HG03280 (cell line): Measurements from ENCODE around the gene CALY.
A peak's percentile ranks its signal among the peaks of the same experiment; 100 is the strongest.
"Not testable (repeated sequence)": the region's sequence is repeated elsewhere in the genome, so short reads cannot be mapped to it uniquely, and the experiment has no call there.

Experiments
- ATAC-seq: cut with Tn5 transposase; IDR thresholded peaks from one replicate; pipeline ENCODE4 v1.9.1; 2021; ENCODE audit warnings: mild to moderate bottlenecking, moderate library complexity; ENCODE audit not compliant: unreplicated experiment

CALY gene, protein sequence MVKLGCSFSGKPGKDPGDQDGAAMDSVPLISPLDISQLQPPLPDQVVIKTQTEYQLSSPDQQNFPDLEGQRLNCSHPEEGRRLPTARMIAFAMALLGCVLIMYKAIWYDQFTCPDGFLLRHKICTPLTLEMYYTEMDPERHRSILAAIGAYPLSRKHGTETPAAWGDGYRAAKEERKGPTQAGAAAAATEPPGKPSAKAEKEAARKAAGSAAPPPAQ

GRCh38 chr10:133336577-133337369 lies at the start of gene CALY:
CALY (minus strand) TSS chr10:133336896; CDS start chr10:133328989, 7,907 bp downstream.
- ATAC-seq, result no peak

- ATAC-seq, result no peak
Observed at GRCh38 chr10:133385214-133385613, 48.5 kb upstream of the CALY start.

- no peak for ATAC-seq
Observed at GRCh38 chr10:133384071-133384470, 47.4 kb upstream of the CALY start.

DNA sequence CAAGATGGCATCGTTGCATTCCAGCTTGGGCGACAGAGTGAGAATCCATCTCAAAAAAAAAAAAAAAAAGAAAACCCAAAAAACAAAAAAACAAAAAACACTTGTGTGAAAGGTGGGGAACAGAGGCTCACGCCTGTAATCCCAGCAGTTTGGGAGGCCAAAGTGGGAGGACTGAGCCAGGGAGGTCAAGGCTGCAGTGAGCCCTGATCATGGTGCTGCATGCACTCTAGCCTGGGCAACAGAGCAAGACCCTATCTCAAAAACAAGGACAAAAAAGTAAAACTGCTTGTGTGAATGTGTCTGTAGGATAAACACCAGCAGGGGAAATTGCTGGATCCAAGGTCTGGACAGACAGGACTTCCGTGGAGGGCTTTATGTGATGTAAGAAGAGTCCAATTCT lies 46.9 kb upstream of the CALY start:
- ATAC-seq, result no peak

DNA sequence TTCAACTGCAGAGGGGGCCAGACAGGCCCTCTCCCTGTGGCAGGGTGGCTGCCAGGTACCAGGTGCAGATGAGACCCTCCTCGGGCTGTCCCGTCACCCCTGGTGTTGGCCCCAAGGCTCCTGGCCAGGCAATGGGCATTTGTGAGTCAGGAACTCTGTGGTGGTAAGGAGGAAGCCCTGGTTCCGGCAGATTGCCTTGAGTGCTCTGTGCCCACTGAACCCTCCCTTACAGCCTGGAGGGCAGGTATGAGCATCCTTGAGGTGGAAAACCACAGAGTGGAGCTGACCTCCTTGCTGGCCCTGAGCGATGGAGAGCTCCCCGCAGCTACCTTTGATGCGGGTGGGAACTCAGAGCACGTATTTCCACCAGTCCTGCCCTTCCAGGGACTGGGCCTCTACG lies 44.3 kb upstream of the CALY start:
- no peak for ATAC-seq

- ATAC-seq, result no peak
Observed at GRCh38 chr10:133379801-133380666, 43.3 kb upstream of the CALY start.

- peak; percentile 57 for ATAC-seq
Observed at GRCh38 chr10:133379152-133379800, 42.6 kb upstream of the CALY start, which contains the start of gene PAOX. PAOX (plus strand) TSS chr10:133379262; CDS start chr10:133379317, 55 bp downstream.

GRCh38 chr10:133378251-133379096 lies 41.8 kb upstream of the CALY start:
- peak; percentile 31 for ATAC-seq

GRCh38 chr10:133377818-133378250 lies 41.1 kb upstream of the CALY start:
- ATAC-seq, result no peak

DNA sequence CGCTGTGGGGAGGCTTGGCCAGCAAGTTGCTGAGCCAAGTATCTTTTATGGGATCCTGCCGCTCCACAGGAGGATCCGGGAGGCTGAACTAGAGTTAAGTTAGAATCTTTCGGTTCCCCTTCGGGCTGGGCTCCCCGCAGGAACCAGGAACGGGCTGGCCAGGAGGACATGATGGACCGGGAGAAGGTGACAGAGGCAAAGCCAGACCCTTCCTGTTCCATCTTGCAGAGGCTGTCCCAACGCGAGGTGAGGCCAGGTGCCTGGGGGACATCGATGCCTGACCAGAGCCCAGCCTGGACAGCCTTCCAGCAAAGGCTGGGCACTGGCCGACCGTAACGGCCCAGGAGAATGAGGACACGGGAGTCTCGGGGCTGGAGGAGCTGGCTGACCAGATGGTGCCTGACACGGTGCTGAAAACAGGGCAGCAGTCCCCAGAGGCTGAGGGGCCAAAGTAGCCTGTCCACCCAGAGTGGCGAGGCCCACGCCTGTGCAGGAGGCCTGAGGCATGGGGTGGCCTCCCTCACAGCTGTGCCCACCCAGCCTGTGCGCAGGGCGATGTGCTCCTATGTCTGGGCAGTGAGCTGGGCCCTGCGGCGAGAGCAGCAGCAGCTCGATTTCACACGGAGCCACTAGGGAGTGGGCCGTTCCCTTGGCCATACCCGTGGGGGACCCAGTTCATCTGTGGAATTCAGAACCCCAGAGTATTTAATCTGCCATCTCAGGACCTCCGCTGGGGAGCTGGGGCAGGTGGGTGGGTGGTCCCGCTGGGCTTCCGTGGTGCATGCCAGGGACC lies 40.5 kb upstream of the CALY start:
- no peak for ATAC-seq

DNA sequence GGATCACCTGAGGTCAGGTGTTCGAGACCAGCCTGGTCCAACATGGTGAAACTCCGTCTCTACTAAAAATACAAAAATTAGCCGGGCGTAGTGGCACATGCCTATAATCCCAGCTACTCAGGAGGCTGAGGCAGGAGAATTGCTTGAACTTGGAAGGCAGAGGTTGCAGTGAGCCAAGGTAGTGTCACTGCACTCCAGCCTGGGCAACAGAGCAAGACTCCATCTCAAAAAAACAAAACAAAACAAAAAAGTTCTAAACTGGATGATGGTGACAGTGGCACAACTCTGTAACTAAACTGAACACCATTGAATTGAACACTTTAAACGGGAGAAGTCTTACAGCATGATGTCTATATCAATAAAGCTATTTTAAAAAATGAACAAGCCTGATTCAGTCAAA lies 39.5 kb upstream of the CALY start:
- ATAC-seq, result not testable (repeated sequence)

DNA sequence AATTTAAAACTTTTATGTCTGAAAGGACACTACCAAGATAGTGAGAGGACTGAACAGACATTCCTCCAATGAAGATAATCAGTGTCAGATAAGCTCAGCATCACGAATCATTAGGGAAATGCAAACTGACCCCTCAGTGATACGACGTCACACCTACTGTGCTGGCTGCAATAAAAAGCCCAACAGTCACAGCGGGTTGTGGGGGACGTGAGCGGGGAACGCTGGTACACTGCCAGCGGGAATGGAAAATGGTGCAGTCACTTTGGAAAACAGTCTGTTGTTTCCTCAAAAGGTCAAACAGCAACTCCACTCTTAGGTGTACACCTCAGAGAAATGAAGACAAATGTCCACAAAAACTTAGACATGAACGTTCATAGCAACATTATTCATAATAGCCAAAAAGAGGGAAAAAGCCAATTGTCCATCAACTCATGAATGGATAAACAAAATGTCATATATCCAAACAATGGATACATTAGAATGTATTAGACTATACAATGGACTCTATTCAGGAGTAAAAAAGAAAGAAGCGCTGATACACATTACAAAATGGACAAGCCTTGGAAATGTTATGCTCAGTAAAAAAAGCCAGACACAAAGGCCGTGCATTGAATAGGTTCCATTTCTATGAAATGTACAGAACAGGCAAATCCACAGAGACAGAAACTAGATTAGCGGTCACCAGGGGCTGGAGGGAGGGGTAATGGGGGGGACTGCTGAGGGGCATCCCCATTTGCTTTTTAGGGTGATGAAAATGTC lies 38.8 kb upstream of the CALY start:
- no peak for ATAC-seq

DNA sequence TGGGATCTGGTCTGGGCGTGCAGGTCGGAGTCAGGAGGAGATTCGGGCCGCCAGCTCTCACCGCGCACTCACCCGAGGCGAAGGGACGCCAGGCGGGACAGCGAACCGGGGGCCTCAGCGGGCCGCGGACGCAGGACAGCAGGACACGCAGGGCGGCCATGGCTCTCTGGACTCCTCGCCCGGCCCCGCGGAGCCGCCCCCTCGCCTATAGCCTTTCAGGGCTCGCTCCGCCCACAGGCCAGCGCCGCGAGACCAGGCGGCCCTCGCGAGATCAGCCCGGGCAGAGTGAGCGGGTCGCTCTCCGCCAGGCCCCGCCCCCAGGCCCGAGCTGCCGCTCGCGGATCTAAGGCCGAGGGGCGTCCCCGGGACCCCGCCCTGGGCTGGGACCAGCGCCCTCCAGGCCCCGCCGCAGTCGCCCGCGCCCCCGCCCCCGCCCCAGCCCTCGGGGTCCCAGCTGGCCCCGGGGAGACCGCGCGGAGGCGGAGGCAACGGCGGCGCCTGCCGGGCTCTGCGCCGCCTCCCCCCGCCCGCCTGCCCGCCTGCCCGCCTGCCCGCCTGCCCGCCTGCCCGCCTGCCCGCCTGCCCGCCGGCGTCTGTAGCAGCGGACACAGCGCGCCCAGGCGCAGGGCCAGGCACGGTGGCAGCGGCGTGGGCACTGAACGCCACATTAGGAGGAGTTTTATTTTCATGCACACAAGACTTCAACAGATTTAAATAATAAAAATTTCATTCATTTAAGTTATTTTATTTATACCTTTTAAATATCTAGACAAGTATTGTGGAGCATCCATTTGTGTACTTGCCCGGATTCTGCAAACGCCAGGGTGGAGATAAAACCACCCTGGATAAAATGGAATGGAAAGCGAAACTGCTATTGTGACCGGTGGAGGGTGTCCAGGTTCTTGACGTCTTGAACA lies 36.7 kb upstream of the CALY start, which contains the start of gene ECHS1:
Gene ECHS1, minus strand, starts transcription at position 181 of the 917 bp plus-strand sequence. Its CDS starts 21 bp downstream, at position 160.
- ATAC-seq, result peak; percentile 97

DNA sequence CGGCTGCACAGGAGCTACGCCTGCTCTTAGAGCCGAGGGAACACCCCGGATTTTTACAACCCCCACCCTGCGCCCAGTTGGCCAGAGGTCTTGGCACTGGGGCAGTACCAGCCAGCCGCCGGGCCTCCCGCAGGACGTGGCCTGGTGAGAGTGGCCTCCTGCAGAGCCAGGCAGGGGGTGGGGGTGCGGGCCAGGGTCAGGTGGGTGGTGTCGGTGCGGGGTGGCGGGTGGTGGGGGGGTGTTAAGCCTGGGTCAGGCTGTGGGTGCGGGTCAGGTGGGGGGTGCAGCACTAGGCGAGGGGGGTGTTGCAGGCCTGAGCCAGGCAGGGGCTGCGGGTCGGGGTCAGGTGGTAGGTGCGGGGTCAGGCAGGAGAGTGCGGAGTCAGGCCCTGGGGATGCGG lies 35.8 kb upstream of the CALY start:
- no peak for ATAC-seq

DNA sequence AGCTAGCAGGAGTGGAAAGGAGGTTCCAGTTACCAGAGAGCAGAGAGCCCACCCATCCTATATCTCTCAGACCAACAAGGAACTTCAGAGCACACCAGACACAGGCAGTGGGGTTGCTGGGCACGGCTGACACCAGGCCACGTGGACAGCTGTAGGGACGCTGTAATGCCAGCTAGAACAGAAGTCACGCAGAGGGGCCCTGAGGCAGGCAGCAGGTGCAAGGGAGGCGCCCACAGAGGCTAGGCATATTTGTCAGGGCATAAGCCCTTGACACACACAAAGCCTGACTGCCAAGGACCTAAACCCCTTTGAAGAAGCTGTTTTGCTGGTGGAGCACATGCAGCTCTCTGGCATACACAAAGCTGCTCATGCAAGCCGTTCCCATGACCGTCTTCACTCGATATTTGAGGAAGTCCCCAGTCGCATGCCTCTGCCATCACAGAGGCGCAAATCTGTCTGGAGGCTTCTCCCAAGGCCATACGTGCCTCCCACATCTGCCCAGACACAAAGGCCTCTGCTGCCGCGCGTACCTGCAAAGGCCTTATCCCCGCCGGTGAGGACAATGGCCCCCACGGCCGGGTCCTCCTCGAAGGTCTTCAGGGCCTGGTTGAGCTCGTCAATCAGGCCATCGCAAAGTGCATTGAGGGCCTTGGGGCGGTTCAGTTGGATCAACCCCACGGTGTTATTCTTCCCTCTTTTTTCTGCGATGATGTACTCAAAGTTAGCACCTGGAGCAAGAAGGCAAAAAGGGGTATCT lies 33.5 kb upstream of the CALY start:
- ATAC-seq, result no peak

DNA sequence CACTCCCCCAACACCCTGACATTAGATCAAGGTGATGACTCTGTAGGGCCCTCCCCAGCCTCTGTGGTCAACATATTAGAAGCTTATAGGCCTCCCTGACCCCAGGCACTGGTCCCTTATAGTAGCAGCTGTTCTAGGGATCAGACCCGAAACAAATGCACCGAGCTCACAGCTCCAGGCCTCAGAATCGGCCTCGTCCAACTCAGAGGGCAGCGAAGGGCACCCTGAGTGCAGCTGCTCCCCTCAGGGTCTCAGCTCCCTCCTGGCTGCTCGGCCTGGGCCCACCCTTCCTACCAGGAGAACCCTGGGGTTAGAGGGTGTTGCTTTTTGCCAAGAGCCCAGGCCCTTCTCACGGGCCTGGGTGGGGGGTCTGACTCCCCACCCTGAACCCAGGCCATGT lies 31.5 kb upstream of the CALY start:
- no peak for ATAC-seq
